Upper lobe of right lung (tissue), 1 donor: ENCODE measurements around the gene RGS6. TPM values are rescaled to one million over a fixed set of nuclear protein-coding genes. Genes with fewer than 3 reads are reported as not detected.

Source experiments
- ATAC-seq: fragments of 200-7000 bp; cut with Tn5 transposase; one replicate; pipeline ENCODE4 v1.9.1; 2020; ENCODE audit warnings: mild to moderate bottlenecking, moderate library complexity
- DNase-seq: peaks from one replicate; pipeline ENCODE4 v3.0.0-alpha.2; 2020
- H3K27ac ChIP-seq: fragments of 200-600 bp; one replicate; pipeline ENCODE4 v1.8.0; 2022
- H3K27me3 ChIP-seq: fragments of 200-600 bp; one replicate; pipeline ENCODE4 v1.8.0; 2022; ENCODE audit warnings: mild to moderate bottlenecking
- H3K36me3 ChIP-seq: fragments of 200-600 bp; one replicate; pipeline ENCODE4 v1.8.0; 2022
- H3K4me1 ChIP-seq: fragments of 200-600 bp; one replicate; pipeline ENCODE4 v1.8.0; 2022
- H3K4me3 ChIP-seq: fragments of 200-600 bp; one replicate; pipeline ENCODE4 v1.8.0; 2022; ENCODE audit warnings: mild to moderate bottlenecking
- H3K9me3 ChIP-seq: fragments of 200-600 bp; one replicate; pipeline ENCODE4 v1.8.0; 2022
- intact Hi-C: fragments of 100-400 bp; cut with DNase I; formaldehyde crosslinking; loops from one replicate; pipeline ENCODE4 v1.11.0; 2022
- total RNA-seq: library from RNA; stranded (reverse); fragmentation: NEBNext Ultra II Directional; extraction: Animal tissue kit (Norgen Biotek cat#: 25700); gene quantifications from one replicate; pipeline ENCODE4 v1.2.1, GENCODE V29; 2021
- TF ChIP-seq, protein P1 (sequence below): fragments of 200-600 bp; IDR thresholded peaks from one replicate; pipeline ENCODE4 v1.8.0; 2022; ENCODE audit warnings: antibody characterized with exemption
- donor health status: DM: no; HTN: yes; CAD: no; lungs with severe emphysema.

Gene RGS6
- total RNA-seq, 1 donor from 2014 or later: 2.6 TPM

DNA sequence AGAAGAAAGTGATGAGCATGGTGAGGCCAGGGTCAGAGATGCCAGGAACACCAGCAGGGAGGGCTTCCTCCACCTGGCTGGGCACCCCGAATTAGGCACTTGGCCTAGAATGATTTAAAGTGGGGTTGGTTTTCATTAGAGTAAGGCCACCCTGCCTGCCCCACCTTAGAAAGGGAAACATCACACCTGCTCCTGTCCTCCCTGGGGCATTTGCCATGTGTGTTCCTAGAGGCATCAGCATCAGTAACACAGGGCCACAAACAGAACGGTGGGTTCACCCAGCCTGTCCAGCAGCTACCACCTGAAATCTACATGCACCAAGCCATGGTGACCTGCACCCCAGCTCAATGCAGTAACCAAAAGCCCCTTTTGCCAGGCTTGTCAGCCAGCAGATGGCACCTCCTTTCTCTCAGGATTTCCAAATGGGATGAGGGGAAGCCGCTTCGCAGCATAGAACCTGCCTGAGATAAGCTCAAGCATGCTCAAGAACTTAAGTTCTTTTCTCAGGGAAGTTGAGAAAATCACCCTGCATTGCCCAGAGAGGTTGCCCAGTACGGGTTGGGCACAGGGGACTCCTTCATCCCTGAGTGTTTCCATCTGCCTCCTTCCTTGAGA is 622.9 kb downstream of the RGS6 start:
- H3K27ac ChIP-seq: no peak overlapping the region
- H3K27me3 ChIP-seq: peaks cover 7% of the 10 kb centered on the region
- TF ChIP-seq, protein P1, sequence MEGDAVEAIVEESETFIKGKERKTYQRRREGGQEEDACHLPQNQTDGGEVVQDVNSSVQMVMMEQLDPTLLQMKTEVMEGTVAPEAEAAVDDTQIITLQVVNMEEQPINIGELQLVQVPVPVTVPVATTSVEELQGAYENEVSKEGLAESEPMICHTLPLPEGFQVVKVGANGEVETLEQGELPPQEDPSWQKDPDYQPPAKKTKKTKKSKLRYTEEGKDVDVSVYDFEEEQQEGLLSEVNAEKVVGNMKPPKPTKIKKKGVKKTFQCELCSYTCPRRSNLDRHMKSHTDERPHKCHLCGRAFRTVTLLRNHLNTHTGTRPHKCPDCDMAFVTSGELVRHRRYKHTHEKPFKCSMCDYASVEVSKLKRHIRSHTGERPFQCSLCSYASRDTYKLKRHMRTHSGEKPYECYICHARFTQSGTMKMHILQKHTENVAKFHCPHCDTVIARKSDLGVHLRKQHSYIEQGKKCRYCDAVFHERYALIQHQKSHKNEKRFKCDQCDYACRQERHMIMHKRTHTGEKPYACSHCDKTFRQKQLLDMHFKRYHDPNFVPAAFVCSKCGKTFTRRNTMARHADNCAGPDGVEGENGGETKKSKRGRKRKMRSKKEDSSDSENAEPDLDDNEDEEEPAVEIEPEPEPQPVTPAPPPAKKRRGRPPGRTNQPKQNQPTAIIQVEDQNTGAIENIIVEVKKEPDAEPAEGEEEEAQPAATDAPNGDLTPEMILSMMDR: no peak
- H3K36me3 ChIP-seq: no peaks in the 10 kb centered on the region
- no peaks in the 10 kb centered on the region for H3K4me1 ChIP-seq
- H3K9me3 ChIP-seq: no peaks in the 10 kb centered on the region
- ATAC-seq: no peak
- no peak overlapping the region for H3K4me3 ChIP-seq
- DNase-seq: no peak
- intact Hi-C loops: no loop called here

DNA sequence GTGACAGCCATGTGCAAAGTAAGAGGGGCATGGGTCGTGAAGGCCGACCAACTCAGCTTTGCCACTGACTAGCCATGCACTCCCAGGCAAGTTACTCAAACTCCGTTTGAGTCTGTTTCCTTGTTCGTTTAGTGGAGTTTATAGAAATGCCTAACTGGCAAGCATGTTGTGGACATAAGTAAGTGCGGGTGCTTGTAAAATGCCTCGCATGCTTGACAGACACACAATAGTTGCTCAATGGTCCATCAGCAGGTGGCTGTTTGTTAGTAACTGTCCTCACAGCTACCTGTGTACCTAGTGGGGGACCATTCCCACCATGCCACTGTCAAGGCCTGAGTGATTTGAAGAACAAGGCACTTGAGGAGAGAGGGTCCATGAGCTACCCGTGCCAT is 623.4 kb downstream of the RGS6 start:
- ATAC-seq: no peak
- H3K4me1 ChIP-seq: no peaks in the 10 kb centered on the region
- no peak overlapping the region for H3K4me3 ChIP-seq
- peaks cover 7% of the 10 kb centered on the region for H3K27me3 ChIP-seq
- no peak for DNase-seq
- TF ChIP-seq, protein P1: no peak
- no peaks in the 10 kb centered on the region for H3K36me3 ChIP-seq
- intact Hi-C loops: no loop called here
- H3K9me3 ChIP-seq: no peaks in the 10 kb centered on the region
- H3K27ac ChIP-seq: no peak overlapping the region

DNA sequence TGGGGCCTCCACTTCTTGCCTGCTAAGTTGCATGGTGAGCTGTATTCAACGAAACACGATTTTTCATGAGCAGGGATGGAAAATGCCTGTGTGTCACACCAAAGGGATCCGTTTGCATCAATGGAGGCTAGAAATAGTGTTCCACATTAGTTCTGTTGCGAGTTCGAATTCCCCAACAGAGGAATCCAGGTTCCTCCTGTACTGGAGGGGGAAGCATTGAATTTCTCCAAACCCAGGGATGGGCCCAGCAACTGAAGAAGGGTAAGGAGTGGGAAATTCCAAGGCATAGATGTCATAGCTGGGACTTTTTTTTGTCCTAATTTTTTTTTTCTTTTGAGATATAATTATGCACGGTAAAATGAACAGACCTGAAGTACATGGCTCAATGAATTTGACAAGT is 625.4 kb downstream of the RGS6 start:
- H3K4me1 ChIP-seq: no peaks in the 10 kb centered on the region
- DNase-seq (no peak), ATAC-seq (no peak)
- H3K4me3 ChIP-seq: no peak overlapping the region
- intact Hi-C loops: no loop called here
- no peaks in the 10 kb centered on the region for H3K27me3 ChIP-seq
- H3K27ac ChIP-seq: no peak overlapping the region
- no peaks in the 10 kb centered on the region for H3K36me3 ChIP-seq
- no peaks in the 10 kb centered on the region for H3K9me3 ChIP-seq
- TF ChIP-seq, protein P1: no peak

DNA sequence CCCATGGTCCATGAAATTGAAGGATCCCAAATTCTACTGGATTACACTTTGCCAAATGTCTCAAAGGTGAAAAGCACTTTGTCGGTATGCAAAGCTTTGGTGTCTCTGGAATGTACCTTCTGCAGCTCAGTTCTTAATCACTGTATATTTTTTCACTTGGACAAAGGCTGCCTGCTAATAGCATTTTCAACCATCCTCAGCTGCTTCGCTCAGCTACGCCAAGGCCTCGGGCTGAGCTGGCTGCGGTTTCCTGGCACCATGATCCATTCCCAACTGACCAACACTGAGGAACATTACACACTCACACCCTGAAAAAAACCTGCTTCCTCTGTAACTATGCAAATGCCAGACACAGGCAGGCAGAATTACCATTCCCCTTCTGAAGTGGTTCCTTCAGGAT is 626.5 kb downstream of the RGS6 start:
- TF ChIP-seq, protein P1: no peak
- Histone ChIP-seq H3K9me3 (no peaks in the 10 kb centered on the region), H3K36me3 (no peaks in the 10 kb centered on the region), H3K4me3 (no peak overlapping the region), H3K4me1 (no peaks in the 10 kb centered on the region), H3K27ac (no peak overlapping the region), H3K27me3 (no peaks in the 10 kb centered on the region)
- intact Hi-C loops: no loop called here
- ATAC-seq (no peak), DNase-seq (no peak)

DNA sequence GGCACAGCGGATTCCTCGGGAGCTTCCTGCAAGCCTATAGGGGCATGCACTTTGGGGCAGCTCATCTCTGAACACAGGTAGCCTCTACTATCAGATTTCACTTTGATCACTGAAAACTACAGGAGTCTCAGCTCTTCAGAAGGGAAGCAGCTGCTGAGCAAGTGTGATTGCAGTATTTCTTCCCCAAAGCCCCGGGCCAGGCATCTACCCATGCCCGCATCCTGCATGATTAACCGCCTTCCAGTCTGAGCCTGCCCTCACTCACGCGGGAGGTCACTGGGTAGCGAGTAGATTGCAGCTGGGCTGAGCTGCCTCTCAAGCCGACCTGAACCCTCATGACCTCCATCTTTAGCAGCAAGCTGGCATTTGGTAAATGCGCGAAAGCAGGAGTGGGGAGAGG is 627.0 kb downstream of the RGS6 start:
- Histone ChIP-seq H3K9me3 (no peaks in the 10 kb centered on the region), H3K4me3 (no peak overlapping the region), H3K27me3 (no peaks in the 10 kb centered on the region), H3K4me1 (no peaks in the 10 kb centered on the region), H3K36me3 (no peaks in the 10 kb centered on the region), H3K27ac (no peak overlapping the region)
- ATAC-seq: no peak
- TF ChIP-seq, protein P1: no peak
- DNase-seq: no peak
- intact Hi-C loops: no loop called here

DNA sequence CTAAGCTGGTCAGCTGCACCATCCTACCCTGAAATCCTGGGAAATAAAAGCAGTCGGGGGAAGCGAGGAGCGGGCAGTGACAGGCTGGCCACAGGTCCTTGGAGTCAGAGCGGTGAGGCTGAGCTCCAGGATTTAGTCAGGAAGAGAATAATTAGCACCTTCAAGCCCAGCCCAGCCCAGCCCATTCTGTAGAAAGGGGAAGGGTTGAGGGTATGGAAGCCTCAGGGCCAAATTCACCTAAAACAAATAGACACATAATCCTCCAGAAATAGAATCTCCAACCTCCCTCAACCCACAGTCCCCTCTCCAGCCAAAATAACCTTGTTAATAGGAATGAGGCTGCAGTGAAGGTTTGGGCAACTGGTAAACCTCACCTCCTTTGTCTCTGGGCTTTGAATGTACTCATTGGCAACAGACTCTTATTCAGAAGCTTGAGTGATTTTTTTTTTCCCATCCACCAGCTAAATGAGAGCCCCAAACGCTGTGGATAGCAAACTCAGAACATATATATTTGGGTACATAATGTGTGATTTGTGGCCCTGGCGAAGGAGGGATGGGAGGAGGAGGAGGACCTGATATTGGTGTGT is 627.5 kb downstream of the RGS6 start:
- Histone ChIP-seq H3K27me3 (no peaks in the 10 kb centered on the region), H3K27ac (no peak overlapping the region), H3K4me1 (no peaks in the 10 kb centered on the region), H3K9me3 (no peaks in the 10 kb centered on the region), H3K36me3 (no peaks in the 10 kb centered on the region), H3K4me3 (no peak overlapping the region)
- intact Hi-C loops: no loop called here
- ATAC-seq (no peak), DNase-seq (no peak)
- TF ChIP-seq, protein P1: no peak
